CD4-positive, alpha-beta T cell treated with Interleukin-10 for 1 hour (primary cell): ENCODE results near the gene HIPK2.

Source experiments
- DNase-seq: peaks from one replicate; pipeline ENCODE4 v3.0.0-alpha.2; 2020

The HIPK2 gene

DNA sequence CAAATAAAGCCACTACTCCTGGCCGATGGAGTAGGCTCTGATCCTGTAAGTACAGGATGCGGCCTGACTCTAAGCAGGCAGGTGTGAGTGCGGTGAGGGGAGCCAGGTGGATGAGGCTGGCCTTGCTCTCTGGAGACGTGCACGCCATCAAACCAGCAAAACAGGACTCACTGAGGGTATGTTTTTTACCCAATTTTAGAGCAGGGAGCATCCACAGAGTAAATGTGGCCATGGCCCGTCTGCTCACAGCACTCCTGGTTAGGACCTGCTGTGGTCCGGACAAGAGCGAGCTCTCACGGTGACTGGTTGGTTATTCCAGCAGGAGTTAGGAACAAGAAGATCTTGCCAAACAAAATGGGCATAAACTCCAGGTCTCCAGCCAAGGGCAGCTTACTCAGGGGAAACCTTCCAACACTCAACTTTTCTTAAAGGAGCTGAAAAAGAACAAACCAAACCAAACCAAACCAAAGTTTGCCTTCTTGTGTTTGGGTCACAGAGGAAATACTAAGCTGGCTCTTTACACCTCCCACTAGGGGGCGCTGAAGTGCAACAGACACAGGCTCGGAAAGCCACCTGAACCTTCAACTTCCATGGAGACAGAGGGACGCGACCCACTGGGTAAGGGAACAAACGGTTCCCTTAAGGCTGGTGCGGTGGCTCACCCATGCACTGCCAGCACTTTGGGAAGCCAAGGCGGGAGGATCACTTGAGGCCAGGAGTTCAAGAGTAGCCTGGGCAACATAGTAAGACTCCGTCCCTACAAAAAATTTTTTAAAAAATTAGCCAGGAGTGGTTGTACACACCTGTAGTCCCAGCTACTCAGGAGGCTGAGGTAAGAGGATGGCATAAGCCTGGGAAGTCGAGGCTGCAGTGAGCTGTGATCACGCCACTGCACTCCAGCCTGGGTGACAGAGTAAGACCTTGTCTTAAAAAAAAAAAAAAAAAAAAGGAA lies 131.9 kb downstream of the HIPK2 start:
- peak; percentile 79 for DNase-seq

DNA sequence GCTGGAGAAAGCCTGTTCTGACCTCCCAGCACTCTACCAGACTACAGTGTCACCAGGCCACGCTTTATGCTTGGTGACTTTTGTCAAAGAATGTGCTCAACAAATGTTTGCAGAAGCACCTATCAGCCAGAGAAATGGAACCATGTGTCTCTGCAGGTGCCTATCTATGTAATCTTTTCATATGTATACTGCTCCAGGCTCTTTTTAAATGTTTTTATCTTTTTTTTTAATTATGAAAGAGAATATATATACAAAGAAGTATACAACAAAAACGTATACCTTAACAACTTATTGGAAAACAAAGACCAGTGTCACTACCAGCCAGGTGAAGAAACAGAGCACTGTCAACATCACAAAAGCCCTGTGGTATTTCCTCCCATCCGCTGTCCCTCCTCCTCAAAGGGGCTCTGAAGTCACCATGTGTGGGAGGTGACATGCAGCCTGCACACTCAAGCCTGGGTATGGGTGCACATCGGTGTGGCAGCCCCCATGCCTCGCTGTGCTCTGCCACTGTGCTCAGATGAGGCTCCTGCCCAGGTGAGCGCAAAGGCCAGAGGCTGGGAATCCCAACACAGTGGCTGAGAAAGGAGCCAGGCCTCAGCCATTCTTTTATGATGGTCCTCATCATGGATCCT lies 133.7 kb downstream of the HIPK2 start:
- no peak for DNase-seq

DNA sequence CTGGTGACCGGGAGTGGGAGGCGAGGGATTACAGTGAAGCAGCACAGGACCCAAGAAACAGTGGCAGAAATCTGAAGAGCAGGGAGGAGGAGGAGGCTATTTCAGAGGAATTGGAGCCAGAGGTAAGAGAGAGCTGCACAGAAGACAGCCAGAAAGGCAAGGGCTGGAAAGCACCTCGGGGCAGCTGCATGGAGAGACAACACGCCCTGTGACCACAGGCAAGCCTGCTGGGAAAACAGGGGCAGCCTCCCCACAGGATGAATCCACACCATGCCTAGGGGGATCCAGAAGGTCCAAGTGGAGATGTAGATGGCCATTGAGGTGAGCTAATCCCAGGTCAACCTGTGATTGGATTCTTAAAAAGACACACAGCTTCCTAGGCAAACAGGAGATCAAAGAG lies 135.5 kb downstream of the HIPK2 start:
- DNase-seq = no peak

DNA sequence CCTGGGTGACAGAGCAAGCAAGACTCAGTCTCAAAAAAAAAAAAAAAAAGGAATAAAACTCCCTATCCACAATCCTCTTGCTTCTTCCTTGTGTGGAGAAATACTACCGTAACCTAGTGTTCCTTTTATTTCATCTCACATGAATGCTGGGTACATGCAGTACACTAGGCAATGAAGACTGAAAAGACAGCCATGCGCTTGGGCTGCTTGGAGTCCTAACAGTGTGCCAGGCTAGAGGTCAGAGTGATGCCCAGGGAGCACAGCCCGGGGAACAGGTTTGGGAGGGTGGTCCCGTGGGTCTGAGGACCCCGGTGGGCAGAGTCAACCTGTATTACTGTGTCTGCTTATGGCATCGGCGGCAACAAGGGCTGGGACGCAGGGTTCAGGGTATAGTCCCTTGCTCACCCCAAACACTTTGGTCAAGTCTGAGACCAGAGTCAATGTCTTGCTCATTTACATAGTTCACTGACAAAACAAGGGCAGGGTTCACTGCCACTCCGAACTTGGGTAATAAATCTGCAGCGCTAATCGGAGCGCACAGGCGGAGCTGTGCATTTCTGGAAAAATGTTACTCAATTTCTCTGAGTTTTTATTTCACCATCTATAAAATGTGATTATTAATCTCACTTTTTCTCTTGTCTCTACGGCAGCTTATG lies 136.3 kb downstream of the HIPK2 start:
- DNase-seq = no peak

DNA sequence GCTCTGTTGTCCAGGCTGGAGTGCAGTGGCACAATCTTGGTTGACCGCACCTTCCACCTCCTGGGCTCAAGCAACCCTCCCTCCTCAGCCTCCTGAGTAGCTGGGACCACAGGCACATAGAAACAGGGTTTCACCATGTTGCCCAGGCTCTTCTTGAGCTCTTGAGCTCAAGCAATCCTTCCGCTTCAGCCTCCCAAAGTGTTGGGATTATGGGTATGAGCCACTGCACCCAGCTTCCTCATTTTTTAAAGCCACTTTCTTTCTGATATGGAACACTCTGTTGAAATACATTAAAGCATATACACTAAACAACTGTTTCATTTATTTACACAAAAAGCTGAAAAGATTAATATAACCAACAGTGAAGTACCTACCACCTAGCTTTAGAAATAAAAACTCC lies 137.1 kb downstream of the HIPK2 start:
- no peak for DNase-seq

DNA sequence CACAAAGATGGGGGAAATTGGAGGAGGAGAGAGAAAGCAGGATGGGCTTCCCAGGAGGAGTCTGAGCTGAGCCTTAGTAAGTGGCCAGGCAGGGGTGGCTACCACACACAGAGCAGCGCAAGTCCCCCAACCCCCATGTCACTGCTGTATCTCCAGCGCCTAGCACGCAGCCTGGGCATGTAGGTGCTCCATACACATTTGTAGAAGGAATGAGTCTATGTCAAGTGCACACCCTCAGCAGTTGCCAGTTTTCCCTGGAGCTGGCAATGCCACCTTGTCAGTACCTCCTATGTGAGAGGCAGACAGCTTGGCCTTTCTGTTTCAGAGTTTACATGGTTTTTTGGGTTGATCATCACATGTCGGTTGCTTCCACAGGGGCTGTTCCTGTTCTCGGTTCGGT lies 138.2 kb downstream of the HIPK2 start:
- DNase-seq = no peak

DNA sequence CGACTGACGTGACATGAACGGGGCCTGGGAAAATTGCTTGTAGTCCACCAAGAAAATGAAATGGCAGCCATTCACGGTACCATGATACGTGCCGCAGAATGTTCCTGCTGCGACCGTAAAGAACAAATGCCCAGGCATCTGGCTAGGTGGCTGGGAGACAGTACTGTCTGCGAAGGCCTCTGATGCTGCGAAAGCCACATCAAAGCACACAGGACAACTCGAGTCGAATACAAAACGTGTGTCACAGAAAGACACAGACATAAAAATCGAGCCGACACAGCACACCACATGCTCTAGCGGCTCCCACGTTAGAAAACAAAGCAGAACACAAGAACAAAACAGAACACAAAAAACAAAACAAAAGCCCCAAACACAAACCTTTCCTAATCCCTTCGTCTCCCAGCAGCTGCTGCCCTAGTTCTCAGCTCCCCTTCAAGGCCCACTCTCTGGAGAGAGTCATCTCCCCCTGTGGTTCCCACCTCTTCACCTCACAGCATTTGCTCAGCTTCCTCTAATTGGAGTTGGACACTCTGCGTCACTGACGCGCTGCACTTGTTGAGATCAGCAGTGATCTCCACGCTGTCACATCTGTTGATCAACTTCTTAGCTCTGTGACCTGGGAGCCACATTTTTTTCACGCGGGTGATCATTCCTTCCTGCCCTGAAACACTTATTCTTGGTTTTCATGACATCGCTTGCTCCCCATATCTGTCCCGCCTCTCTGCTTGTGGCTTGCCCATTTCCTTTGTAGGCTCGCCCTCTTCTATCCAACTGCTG lies 142.1 kb downstream of the HIPK2 start:
- peak; percentile 44 for DNase-seq

DNA sequence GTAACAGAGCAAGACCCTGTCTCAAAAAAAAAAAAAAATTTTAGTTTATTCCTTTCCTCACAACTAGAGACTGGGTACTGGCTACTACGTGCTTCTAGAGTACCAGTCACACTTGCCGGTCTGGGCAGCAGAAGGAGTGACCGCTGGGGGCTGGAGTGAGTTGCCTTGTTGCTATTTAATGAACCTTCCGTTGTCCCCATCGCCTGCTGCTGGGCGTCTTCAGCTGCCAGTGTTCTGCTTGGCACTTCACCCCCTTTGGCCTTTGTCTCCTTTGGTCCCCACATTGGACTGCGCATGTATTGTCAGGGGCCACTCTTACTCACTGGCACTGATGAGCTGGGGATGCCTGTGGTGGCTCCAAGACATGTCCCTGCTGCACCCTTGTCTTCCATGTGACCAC lies 143.7 kb downstream of the HIPK2 start:
- no peak for DNase-seq

DNA sequence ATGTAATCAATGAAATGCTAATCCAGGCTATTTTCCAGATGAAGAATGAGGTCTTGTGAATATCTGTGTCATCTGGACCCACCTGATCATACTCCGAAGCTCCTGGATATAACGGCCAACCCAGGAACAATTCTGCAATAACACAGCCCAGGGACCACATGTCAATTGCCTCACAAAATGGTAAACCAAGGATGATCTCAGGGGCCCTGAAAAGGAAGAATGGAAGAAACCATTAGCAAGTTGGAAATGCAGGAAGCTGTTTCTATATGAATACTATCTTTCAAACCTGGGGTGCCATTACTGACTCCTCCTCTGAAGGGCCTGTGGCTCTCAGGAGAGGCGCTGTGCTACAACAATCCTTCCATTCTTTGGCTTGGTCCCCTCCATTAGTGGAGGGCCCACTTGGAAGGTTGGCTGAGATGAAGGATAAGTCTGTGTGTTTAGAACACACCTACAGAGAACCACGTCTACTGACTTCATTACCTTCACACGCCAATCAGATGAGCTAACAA lies 146.2 kb downstream of the HIPK2 start:
- no peak for DNase-seq

DNA sequence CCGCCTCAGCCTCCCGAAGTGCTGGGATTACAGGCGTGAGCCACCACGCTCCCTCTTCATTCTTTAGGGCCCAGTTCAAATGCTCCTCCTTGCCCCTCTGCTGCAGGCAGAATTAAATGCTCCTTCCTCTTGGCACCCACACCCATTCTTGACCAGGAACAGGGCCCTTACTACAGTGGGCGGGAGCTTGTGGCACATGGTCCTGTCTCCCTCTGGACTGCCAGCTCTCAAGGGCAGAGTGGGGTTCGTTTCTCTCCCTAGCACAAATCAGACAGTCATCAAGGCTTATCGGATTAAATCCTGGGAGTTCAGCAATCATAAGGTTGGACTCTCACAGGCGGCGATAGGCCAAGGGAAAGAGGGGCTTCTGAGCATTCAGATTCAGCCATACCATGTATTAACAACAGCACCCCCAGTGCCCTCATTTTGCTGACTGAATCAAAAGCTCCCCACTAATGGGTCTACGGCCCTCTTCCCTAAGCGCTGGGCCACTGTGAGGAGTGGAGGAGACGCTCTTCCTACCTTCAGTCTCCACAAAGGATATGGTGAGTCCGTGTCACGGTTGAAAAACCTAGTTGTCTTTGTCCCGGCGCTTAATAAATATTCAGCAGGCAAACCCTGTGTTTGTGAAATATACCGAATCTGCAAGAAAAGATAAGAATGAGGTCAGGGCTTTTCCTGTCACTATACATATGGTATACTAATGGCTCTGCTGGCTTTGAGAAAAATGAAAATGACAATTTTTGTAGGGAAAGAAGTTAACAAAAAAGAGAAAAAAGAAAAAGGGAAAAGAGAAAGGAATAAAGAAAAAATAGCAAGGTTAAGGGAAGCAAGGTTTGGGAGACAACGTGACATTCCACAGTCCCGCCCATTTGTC lies 146.9 kb downstream of the HIPK2 start:
- no peak for DNase-seq

DNA sequence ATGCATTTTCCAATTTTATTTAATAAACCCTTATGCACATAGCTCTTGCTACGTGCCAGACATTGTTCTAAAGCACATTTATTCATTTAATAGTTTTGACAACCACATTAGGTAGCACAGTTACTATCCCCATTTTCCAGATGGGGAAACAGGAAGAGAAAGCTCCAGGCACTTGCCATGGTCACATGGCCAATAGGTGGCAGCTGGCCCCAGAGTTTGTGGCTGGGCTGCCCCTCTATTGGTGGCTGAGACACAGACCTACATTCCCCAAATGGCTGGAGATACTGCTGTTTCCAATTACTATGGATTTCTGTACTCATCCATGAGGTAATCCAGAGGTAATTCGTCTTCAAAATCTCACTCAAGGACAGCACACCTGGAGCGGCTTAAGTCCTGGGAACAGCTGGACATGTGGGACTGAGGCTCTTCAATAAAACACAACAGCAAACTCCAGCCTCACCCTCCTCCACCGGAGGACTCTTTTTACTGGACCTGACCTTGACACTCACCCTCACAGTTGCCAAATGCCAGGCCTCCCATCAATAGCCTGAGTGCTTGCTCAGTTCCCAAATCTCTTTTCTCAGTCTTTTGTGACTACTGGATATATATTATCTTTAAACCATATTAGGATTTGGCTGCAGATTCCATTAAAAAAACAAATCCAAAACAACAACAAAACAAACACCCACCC lies 148.3 kb downstream of the HIPK2 start:
- DNase-seq = no peak

DNA sequence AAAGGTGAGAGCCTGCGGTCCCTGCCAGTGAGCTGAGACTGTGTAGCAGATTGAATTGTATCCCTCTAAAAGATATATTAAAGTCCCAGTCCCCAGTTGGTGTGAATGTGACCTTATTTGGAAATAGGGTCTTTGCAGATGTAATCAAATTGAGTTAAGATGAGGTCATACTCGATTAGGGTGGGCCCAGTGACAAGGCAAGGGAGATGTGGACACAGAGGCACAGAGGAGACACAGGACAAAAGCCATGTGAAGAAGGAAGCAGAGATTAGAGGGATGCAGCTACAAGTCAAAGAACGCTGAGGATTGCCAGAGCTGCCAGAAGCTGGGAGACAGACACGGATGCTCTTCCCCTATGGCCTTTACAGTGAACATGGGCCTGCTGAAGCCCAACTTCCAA lies 150.0 kb downstream of the HIPK2 start:
- no peak for DNase-seq

DNA sequence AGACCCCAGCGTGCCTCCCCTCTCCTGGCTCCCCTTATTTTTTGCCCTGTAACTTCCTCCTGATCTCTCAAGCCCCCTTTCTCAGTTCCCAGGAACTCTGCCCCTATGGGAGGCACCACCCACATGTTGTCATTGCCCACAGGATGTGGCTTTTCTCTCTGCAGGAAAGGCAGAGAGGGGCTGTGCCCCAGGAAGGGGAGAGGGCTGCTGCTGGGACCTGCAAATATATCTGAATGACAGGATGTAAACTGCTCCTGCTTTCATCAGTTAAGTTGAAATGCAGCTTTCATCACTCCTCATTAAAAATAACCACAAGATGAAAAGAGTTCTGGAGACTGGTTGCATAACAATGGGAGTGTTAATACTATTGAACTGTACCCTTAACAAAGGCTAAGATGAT lies 151.0 kb downstream of the HIPK2 start:
- peak; percentile 23 for DNase-seq

DNA sequence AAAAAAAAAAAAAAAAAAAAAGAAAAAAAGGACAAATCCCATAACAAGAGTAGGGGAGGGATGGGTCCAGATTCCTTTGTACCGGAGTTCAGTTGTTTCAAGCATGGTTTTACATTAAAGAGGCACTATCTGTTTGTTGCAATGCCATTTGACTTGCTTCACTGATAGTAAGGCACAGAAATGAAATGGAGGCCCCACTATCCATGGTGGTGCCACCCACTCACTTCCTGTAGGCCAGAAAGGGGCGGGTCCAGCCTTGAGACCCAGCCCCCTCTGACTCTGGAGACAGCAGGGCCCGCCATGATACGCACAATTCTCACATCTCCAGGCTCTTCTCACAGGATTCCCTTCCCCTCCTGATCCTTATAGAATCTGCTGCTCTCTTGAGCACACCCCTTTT lies 154.3 kb downstream of the HIPK2 start:
- DNase-seq = no peak

DNA sequence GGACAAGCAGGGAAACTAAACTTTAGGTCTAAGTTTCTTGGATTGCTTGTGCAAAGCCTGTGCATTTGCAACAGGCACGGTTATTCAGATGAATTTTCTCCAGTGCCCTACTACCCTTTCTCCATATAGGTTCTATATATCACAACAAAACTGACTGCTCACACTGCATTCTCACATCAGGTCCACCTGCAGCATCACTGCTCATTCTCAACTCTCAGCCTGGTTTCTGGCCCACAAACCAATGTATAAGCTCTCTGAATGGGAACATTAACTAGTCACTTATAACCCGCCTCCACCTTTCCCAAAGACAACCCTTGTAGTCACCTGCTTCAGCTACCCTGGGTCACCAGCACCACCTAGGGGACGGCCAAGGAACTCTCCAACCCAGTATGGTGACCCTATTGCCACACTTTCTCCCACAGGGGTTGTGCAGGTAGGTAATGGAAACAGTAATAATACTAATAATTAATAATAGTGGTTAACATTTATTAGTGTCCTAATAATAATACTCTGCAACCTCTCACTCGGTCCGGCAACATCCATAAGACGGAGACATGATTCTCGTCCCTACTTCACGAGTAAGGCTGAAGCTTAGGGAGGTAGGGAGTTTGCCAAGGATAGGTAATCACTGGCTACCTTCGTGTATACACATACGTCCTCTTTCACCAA lies 157.0 kb downstream of the HIPK2 start:
- DNase-seq = peak; percentile 49

DNA sequence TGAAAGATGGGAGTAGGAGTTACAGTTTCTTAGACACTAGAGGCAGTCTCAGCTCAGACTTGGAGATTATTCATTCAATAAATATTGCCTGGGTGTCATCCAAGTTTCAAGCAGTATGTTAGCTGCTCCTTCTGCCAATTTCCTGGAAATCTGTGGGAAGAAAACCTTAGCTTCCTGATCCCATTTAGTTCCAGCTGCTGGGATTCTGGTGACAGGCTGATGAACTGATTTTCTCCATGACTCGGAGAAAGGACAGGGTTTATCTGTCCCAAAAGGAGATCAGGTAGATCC lies 158.5 kb downstream of the HIPK2 start:
- no peak for DNase-seq

DNA sequence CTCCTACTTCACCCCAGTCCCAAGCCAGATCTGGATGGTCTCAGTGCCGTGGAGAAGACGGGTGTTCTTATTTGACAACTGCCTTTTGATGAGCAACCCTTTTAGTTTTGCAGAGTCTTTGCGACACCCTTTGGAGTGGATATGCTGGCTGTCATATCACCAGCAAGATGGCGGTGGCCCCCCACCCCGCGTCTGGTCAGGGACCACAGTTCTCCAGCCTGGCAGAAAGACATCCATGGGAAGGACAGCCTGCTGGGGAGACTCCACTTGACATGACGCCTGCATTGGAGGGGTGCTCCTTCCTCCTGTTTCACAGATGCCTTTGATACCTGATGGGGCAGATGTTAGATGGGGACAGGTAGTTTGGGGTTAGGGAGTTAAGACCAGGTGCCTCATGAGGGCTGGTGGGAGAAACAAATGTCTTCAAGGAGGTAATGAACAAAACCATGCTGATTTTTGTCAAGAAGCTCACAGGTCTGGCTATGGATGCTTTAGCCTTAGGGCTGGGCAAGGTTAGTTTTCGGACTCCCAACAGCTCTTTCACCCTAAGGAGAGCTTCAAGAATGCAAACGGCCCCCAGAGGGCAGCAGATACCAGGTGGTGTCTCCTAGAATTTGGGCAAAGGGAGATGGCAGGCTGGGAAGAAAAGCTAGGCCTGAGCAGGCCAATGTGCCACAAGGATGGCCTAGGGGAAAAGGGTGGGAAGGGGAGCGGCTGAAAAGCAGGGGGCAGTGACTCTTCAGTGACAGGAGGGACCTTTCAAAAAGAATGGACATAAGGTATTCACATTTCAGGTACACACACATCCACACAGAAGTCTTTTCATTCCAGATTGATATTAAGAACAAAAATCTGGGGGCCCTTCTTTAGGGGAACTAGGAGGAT lies 159.1 kb downstream of the HIPK2 start:
- peak; percentile 32 for DNase-seq

DNA sequence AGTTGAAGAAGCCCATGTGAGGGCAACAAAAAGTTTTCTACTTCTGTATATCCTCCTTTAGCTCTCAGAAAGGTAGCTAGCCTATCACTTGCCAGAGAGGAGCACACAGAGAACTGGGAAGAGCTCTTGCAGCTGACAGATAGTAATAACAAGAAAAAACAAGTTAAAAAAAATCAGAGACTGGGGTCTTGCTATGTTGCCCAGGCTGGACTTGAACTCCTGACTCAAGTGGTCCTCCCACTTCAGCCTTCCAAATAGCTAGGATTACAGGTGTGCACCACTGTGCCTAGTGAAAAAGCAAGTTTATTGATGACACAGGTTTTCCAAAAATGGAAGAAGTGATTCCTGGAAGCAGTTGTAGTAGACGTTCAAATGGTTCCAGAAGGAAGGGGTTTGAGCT lies 160.7 kb downstream of the HIPK2 start:
- DNase-seq = no peak

DNA sequence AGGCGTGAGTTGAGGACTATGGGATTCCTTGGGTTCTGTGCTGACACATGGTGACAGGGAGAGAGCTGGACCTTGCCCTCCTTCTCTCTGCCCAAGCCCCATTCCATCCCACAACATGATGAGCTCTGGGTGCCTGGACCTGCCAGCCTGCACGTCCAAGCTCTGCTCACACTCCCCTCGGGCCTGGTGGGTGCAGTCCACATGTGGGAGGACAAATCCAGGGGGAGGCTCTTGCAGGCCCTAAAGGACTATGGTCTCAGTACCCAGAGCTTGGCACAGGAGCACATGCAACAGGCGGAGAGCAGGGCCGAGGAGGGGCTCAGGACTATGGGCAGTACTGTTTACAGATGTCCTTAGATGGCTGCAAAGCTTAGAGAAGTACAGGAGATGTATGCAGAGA lies 162.9 kb downstream of the HIPK2 start:
- no peak for DNase-seq

DNA sequence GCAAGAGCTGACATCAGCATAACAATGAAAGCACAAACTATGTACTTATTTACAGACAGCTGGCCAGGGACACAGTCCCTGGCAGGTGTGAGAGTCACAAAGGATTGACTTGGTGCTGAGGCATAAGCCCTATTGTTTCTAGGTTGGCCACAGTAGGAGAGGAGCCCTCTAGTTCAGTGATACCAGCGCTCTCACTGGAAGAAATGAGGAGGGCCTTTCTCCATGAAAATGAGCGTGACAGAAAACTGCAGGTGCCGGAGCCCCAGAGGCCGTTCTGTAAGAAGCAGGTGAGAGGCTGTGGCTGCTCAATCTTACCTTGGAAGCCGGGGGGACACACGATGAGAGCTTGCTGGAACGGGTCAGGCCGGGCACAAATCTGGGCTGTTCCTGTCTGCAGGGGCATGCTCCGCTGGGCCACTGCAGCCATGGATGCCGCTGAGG lies 163.8 kb downstream of the HIPK2 start:
- no peak for DNase-seq
